AG04450 (cell line): ENCODE data around the gene FOXF1. TPM values are rescaled to one million over a fixed set of nuclear protein-coding genes. Genes with fewer than 3 reads are reported as not detected.

Experiments
- CTCF ChIA-PET: fragments of 300-600, 350-600 bp; formaldehyde crosslinking; extraction: SDS; loops from one replicate; lab custom pipeline; 2022; ENCODE audit warnings: antibody characterized with exemption, inconsistent platforms; lab: Charles Lee
- POLR2A ChIA-PET: fragments of 350-600 bp; formaldehyde crosslinking; extraction: SDS; loops from one replicate; lab custom pipeline; 2021; ENCODE audit warnings: antibody characterized with exemption, inconsistent platforms; lab: Yijun Ruan, JAX
- DNase-seq: peaks from one replicate; pipeline ENCODE4 v3.0.0-alpha.2; 2011; ENCODE audit warnings: low read depth, low spot score
- H3K27ac ChIP-seq: one replicate; pipeline ENCODE4 v1.5.1; 2012; ENCODE audit warnings: low read depth, low read length, control low read depth
- H3K27me3 ChIP-seq: one replicate; pipeline ENCODE4 v1.6.0; 2012; ENCODE audit warnings: low read length; ENCODE audit not compliant: control insufficient read depth, insufficient read depth
- H3K4me3 ChIP-seq: 2 replicates; pipeline ENCODE4 v1.5.1; 2011; ENCODE audit warnings: mild to moderate bottlenecking, low read depth, low read length, control low read depth
- H3K9me3 ChIP-seq: 2 replicates; pipeline ENCODE4 v1.5.1; 2012; ENCODE audit warnings: low read length; ENCODE audit not compliant: control insufficient read depth, insufficient read depth
- polyA plus RNA-seq: library from polyadenylated mRNA; depleted of rRNA; stranded (reverse); fragments of >200 nt; gene quantifications from 2 replicates; pipeline ENCODE4 v1.2.3, GENCODE V29; 2011
- TF ChIP-seq, protein P1 (sequence below): IDR thresholded peaks from 2 replicates; pipeline ENCODE4 v1.5.1; 2011; ENCODE audit warnings: low read depth, low read length, control low read depth, inconsistent platforms

Gene FOXF1
- polyA plus RNA-seq, 1 experiment: 61.0 TPM

DNA sequence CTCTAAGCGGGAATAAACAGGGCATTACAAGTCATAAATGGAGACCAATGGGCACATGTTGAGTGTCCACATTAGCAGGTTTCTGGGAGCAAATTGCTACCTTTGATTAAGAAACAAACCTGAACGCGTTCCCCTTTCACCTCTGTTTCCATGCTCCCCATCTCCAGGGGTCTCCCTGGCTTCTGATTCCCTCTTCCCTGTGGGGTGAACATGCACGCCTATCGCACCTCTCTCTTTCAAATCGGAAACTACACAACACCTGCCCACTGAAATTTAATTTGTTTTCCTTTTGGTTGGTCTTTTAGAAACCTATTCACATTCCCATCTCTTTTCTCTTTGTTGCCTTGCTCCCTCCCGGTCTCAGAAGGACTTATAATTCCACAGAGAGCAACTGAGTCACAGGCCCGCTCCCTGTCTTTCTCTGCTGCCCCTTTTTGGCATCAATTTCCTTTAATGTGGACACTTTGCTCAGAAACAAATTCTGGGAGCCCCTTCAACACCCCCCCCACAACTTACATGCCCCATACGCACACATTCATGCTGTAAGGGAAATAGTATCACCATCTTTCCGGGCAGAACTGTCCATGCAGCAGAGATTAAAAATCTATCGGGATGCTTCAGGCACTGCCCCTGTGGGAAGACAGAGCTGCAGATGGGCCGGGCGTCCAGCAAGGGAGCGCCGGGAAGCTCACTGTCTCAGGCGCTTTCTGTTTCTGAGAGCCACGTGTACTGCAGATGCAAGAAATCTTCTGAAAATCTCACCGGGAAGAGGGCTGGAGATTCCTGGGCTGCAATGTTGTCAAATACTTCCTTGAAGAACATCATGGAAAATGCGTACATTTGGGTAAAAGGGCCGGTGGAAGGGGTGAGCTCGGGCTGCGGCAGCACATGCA is 7.2 kb upstream of the FOXF1 start:
- Histone ChIP-seq H3K27me3 (no peaks in the 10 kb centered on the region), H3K9me3 (peaks cover 9% of the 10 kb centered on the region; the same call in 1 of the 2 replicates), H3K4me3 (peak overlapping the region; percentile 35), H3K27ac (no peak overlapping the region)
- DNase-seq: no peak
- ChIA-PET POLR2A (interaction anchor here (0.7 to 0.8 kb wide), 2 partner anchors 10 to 16 kb away, joined by 3 to 6 read pairs; no protein-coding TSS in a partner anchor), CTCF (interaction anchor here (0.7 kb wide), 1 partner anchor 294 kb away, joined by 4 read pairs; no protein-coding TSS in a partner anchor)
- TF ChIP-seq, protein P1, sequence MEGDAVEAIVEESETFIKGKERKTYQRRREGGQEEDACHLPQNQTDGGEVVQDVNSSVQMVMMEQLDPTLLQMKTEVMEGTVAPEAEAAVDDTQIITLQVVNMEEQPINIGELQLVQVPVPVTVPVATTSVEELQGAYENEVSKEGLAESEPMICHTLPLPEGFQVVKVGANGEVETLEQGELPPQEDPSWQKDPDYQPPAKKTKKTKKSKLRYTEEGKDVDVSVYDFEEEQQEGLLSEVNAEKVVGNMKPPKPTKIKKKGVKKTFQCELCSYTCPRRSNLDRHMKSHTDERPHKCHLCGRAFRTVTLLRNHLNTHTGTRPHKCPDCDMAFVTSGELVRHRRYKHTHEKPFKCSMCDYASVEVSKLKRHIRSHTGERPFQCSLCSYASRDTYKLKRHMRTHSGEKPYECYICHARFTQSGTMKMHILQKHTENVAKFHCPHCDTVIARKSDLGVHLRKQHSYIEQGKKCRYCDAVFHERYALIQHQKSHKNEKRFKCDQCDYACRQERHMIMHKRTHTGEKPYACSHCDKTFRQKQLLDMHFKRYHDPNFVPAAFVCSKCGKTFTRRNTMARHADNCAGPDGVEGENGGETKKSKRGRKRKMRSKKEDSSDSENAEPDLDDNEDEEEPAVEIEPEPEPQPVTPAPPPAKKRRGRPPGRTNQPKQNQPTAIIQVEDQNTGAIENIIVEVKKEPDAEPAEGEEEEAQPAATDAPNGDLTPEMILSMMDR: no peak

DNA sequence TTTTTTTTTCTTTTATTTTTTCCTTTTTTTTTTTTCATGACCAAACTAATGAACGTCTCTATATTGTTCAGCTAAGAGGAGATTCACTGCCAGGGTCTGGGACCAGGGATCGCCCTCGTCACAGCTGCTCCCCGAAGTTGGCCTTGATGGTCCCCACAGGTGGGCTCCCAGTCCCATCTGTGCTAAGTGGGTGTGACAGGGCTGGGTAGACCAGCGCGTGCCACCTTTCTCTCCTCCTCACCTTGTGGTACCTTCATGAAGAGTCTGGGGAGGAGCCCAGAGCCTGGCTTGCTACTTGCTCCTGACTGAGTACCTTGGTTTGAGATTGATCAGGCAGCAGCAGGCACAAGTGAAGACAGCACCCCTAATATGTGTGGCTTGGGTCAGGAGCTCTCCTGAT is 6.5 kb upstream of the FOXF1 start:
- TF ChIP-seq, protein P1: no peak
- peaks cover 5% of the 10 kb centered on the region; the same call in 1 of the 2 replicates for H3K9me3 ChIP-seq
- ChIA-PET POLR2A (interaction anchor here (0.7 to 0.8 kb wide), 2 partner anchors 11 to 15 kb away, joined by 3 to 6 read pairs; no protein-coding TSS in a partner anchor), CTCF (interaction anchor here (0.7 kb wide), 1 partner anchor 294 kb away, joined by 4 read pairs; no protein-coding TSS in a partner anchor)
- H3K4me3 ChIP-seq: peak overlapping the region; percentile 95
- H3K27me3 ChIP-seq: no peaks in the 10 kb centered on the region
- no peak overlapping the region for H3K27ac ChIP-seq
- no peak for DNase-seq

DNA sequence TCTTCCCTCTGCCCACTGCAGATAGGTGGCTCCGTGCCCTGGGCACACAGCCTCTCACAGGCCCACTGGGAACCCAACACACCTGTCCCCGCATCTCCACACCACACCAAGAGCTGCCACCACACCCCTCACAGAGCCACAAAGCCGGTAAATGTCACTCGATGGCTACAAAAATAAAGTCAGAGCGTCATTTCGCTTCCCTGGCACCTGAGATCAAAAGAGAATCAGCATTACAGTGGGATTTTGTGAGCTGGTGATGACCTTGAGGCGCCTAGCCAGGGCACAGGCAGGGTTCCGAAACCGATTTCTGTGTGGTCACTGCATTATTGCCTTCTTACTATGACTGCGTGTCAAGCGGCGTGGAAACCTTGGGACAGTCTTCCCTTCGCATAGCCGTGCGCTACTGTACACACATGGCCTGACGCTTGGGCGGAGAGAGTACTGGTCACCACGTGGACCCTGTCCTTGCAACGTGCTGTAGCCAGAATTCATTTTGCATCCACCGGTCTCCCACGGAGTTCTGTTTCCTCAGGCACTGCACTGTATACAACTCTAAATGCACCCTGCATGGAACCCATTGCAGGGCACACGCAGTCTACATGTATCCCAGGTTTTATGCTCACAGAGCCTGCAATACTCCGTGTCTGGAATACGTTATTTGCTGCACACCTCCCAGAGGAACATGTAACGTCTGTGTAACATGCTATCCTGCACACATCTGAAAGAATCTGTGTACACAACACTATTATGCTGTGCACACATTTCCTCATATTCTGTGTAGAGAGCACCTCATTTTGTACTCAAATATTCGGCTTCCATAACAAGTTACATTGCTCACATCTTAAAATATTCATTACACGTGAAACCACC is 5.8 kb upstream of the FOXF1 start:
- no peak for DNase-seq
- Histone ChIP-seq H3K9me3 (peaks cover 5% of the 10 kb centered on the region; the same call in 1 of the 2 replicates), H3K4me3 (peak overlapping the region; percentile 95), H3K27me3 (no peaks in the 10 kb centered on the region), H3K27ac (no peak overlapping the region)
- POLR2A ChIA-PET: interaction anchor here (0.7 kb wide), 1 partner anchor 11 kb away, joined by 6 read pairs; no protein-coding TSS in a partner anchor
- TF ChIP-seq, protein P1: no peak
- CTCF ChIA-PET: no interaction called here

DNA sequence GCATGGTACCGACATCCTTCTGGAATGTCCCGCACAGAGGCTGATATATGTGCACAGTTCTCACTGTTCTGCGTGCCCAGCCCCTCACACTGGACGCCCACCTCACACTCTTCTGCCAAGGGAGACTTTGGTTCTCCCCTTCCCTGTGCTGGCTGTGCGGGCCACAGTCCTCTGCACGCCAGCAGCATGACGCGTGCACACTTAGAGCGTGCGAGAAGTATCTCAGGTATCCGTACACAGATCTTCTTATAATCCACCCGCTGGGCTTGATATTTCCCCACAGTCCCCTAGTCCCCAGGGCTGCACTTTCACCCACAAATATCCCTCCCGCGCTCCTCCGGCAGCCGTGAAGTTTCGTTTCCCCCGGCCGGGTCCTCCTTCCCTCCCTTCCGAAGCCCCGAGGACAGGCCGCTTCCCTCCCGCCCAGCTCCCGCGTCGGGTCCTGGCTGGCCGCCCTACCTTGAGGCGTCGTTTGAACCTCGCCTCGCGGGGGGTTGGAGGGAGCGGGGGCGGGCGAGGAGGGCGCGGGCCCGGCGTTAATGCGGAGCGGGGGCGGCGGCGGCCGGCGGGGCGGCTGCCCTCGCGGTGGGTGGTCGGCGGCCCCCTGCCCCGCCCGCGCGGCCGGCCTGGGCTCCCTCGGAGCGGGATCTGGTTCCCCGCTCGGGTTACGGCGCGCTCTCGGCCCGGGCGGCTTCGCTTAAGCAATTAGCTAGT is 5.0 kb upstream of the FOXF1 start:
- H3K9me3 ChIP-seq: peaks cover 5% of the 10 kb centered on the region; the same call in 1 of the 2 replicates
- TF ChIP-seq, protein P1: no peak
- peak overlapping the region; percentile 95 for H3K4me3 ChIP-seq
- ChIA-PET POLR2A (interaction anchor here (1.2 to 1.8 kb wide), 2 partner anchors 12 to 27 kb away, joined by 3 to 5 read pairs; no protein-coding TSS in a partner anchor), CTCF (interaction anchor here (0.8 to 1.2 kb wide), 2 partner anchors 12 to 684 kb away, joined by 3 to 6 read pairs; no protein-coding TSS in a partner anchor)
- no peak for DNase-seq
- H3K27ac ChIP-seq: peak overlapping the region; percentile 97
- no peaks in the 10 kb centered on the region for H3K27me3 ChIP-seq
